Forelimb muscle (tissue), 1 donor: ENCODE measurements around the gene LPIN3. TPM values are rescaled to one million over a fixed set of nuclear protein-coding genes. Genes with fewer than 3 reads are reported as not detected.

Experiments used
- DNase-seq: peaks from one replicate; pipeline ENCODE4 v3.0.0-alpha.2; 2013; ENCODE audit warnings: low read depth
- polyA plus RNA-seq: library from polyadenylated mRNA; unstranded; fragments of 120-200 nt; gene quantifications from one replicate; pipeline ENCODE4 v1.2.1, GENCODE V29; 2013; ENCODE audit not compliant: insufficient read length

The LPIN3 gene
- polyA plus RNA-seq, 1 donor, result 2.6 TPM

DNA sequence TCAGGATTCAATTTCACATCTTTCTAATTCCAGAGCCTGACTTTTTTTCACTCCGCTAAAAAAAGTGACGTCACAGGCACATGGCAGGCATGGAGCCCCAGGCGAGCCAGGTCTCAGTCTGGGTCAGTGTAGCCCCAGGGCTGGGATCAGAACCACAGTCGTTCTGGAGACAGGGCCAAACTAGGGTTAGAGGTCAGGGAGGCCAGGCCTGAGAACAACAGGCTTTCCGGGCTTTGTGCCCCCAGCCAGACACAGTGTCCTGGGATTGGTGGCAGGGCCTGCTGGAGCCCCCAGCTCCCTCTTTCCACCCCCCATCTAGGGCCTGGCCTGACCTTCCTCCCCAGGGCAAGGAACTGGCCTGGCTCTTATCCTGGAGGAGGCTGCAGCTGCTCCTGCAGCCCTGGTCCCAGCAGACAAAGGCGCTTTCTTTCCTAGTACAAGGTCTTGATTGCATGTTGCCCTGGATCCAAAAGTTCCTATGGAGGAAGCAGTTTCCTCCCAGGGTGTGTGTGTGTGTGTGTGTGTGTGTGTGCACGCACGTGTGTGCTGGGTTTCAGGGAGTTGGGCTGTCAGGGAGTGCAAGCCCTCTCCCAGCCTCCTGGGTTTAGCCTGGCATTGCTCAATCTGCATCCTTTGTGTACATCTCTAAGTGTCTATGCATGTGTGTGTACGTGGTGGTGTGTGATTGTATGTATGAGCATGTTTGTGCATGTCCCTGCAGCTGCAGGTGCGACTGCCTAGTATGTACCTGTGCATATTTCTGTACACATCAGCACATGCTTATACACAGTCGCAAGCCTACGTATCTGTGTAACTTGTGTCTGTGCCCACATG is 52.5 kb downstream of the LPIN3 start:
- DNase-seq, result no peak

- DNase-seq, result no peak
Observed at GRCh38 chr20:41393705-41394066, 53.1 kb downstream of the LPIN3 start.

DNA sequence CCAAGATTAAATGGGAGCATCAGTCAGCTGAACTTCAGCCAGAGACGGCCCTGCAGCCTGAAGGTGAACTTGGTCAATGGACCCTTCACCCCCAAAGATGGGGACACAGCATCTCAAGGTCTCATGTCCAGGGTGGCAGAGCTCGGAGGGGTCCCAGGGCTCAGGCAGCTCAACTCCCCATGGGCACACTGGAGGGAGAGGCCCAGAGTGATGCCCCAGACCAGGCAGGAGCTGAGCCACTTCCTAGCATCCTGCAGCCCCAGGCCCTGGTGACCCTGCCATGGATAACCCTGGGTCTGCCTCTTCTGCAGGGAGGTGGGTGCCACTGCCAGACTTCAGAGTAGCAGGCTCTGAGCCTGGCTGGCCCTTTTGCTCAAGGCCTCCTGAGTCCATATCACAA is 53.5 kb downstream of the LPIN3 start:
- DNase-seq, result no peak

DNA sequence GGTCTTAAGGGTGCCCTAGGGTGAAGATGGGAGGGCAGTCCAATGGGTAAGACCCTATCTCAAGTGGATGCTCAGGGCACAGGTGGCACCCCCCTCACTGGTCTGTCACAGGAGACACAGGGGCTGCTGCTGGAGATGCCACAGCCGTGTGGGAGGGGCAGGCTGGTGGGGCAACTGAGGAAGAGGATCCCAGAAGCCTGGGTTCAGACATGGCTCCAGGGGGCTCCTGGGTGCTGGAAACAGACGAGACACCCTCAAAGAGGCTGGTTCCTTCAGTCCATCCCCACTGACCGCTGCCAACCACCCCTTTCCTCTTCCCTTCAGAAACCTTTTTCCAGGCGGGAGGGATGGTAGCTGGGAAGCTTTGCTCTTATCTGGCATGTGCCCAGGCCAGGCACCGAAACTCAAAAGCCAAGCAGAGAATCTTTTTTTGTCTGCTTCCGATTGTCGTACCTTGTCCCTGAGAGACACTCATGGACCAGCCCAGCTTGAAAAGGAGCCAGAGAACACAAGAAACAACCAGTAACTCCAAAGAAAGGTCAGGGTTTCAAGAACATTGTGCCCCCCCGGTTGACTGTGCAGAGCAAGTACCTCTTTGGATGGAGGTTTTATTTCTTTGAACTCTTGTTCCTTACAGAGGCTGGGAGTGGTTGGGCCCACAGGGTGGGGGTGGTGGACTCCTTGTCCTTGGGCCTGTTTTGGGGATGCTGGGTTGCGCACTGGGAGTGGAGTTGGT is 54.5 kb downstream of the LPIN3 start:
- DNase-seq, result no peak

- no peak for DNase-seq
Observed at GRCh38 chr20:41395667-41396664, 55.3 kb downstream of the LPIN3 start.

- DNase-seq, result no peak
Observed at GRCh38 chr20:41398408-41398807, 57.8 kb downstream of the LPIN3 start.

GRCh38 chr20:41403604-41404003 is 63.0 kb downstream of the LPIN3 start:
- DNase-seq, result no peak

DNA sequence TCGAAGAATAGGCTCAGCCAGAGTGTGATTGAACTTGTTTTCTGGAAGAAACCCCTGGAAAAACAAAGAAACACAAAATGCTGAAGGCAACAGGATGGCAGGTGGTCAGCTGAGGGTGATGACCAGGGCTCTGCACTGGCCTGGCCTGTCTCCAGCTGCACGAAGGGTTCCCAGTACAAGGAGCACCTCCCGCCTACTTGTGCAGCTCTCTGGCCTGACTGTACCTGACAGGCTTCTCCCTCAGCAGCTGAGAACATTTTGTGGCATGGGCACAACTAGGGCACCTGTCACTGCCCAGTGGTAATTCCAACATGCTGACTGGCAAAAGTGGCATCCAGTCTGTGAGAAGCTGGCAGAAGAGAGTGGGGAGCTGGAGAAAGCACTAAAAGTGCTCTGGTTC is 64.8 kb downstream of the LPIN3 start:
- no peak for DNase-seq

DNA sequence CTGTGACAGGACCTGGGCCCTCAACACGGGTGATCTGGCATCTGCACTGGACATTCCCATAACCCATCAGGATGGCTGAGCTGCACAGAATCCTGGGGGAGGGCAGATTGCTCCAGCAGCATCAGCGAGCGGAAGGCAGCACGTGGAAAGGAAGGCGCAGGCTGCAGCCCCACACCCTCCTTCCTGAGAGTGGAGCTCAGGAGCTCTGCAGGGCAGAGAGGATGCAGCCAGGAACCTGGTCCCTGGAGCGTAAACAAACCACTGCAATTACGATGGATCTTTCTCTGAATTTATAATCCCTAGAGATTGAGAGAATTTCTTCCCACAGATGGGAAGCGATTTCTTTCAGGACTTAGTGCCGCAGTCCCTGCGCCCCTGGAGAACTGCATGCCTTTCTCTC is 65.7 kb downstream of the LPIN3 start:
- DNase-seq, result no peak

GRCh38 chr20:41406896-41407444 is 66.3 kb downstream of the LPIN3 start:
- no peak for DNase-seq

GRCh38 chr20:41407607-41408006 is 67.0 kb downstream of the LPIN3 start:
- no peak for DNase-seq

GRCh38 chr20:41408156-41408794 is 67.7 kb downstream of the LPIN3 start:
- DNase-seq, result no peak

DNA sequence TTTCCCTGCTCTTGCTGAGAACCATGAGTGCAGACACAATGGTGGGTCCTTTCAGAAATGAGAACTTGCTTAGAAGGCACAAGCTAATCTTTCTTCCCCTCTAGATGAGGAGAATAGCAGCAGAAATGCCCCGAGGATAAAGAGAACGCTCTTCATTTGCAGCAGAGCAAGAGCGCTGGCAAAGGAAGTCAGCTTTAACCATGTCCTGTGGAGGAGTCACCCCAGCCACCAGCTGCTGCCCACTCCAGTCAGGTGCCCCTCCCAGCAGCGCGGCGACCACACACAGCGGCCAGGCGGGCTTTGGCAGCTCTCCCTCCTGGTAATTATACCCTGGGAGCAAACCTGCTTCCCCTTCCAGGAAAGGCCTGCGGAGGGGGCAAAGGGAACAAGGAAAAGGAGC is 68.4 kb downstream of the LPIN3 start:
- DNase-seq, result no peak

Other genes starting within 250 kb of the LPIN3 start
- gene PLCG1, start 203.3 kb upstream of the LPIN3 start, polyA plus RNA-seq, result 91.2 TPM
- gene ZHX3, start 23.1 kb upstream of the LPIN3 start, polyA plus RNA-seq, result 8.3 TPM
- 27.5 TPM for gene EMILIN3, start 26.0 kb downstream of the LPIN3 start, polyA plus RNA-seq